Mucosa of descending colon (tissue), 3 donors: Measurements from ENCODE around the gene C4orf17. TPM values are rescaled to one million over a fixed set of nuclear protein-coding genes. Genes with fewer than 3 reads are reported as not detected.

Experiments used
- ATAC-seq: fragments of 200-7000 bp; cut with Tn5 transposase; one replicate; pipeline ENCODE4 v1.9.1; 2020; ENCODE audit warnings: mild to moderate bottlenecking, moderate library complexity
- DNase-seq, 3 donors: peaks; one replicate each; pipeline ENCODE4 v3.0.0-alpha.2; 2020
- H3K36me3 ChIP-seq: fragments of 200-600 bp; one replicate; pipeline ENCODE4 v1.8.0; 2021; ENCODE audit warnings: low read depth, mild to moderate bottlenecking
- H3K4me1 ChIP-seq: fragments of 200-600 bp; one replicate; pipeline ENCODE4 v1.8.0; 2021; ENCODE audit warnings: low read depth, mild to moderate bottlenecking
- H3K4me3 ChIP-seq: fragments of 200-600 bp; one replicate; pipeline ENCODE4 v1.8.0; 2021; ENCODE audit warnings: mild to moderate bottlenecking
- H3K9me3 ChIP-seq: fragments of 200-600 bp; one replicate; pipeline ENCODE4 v1.8.0; 2021; ENCODE audit warnings: mild to moderate bottlenecking
- intact Hi-C, 2 donors: fragments of 100-400 bp; cut with DNase I in 1 of 2; cut with micrococcal nuclease in 1 of 2; formaldehyde crosslinking; loops; one replicate each; pipeline versions ENCODE4 v1.11.0 to v1.11.1; 2022; cut with DNase I, micrococcal nuclease
- total RNA-seq, 3 donors: library from RNA; stranded (reverse); fragmentation: NEBNext Ultra II Directional in 2 of 3; extraction: Animal tissue kit (Norgen Biotek cat#: 25700) in 2 of 3; gene quantifications; one replicate each; pipeline versions ENCODE4 v1.2.1 to v1.2.4, GENCODE V29; 2021 to 2023
- TF ChIP-seq, protein P1 (sequence below): fragments of 200-600 bp; IDR thresholded peaks from one replicate; pipeline ENCODE4 v1.8.0; 2022; ENCODE audit warnings: antibody characterized with exemption, mild to moderate bottlenecking
- donor health status: DM: no; HTN: no; CAD: no; lungs with moderate emphysema.
- donor health status: DM: no; HTN: no; CAD: no.
- donor health status: DM: no; HTN: yes; CAD: no.

C4orf17 gene
- total RNA-seq, 3 donors from 2014 or later, result not detected

DNA sequence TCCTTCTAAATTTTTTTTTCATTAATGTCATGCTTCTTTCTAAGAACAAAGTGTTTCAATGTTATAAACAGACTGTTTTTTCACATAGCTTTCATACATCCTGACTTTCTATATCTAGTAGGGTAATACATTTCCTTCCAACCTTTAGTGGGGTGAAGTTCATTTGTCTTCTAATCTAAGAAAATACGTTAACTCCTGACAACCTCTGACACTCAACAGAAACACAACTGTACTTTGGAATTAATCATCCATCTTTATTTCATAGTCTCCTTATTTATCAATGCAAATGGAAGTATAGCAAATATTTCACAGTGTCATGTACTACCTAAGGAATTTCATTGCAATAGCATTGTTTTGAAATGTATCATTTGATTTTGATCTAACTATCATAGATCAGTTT, 61.1 kb downstream of the C4orf17 start:
- H3K4me1 ChIP-seq, result no peaks in the 10 kb centered on the region

DNA sequence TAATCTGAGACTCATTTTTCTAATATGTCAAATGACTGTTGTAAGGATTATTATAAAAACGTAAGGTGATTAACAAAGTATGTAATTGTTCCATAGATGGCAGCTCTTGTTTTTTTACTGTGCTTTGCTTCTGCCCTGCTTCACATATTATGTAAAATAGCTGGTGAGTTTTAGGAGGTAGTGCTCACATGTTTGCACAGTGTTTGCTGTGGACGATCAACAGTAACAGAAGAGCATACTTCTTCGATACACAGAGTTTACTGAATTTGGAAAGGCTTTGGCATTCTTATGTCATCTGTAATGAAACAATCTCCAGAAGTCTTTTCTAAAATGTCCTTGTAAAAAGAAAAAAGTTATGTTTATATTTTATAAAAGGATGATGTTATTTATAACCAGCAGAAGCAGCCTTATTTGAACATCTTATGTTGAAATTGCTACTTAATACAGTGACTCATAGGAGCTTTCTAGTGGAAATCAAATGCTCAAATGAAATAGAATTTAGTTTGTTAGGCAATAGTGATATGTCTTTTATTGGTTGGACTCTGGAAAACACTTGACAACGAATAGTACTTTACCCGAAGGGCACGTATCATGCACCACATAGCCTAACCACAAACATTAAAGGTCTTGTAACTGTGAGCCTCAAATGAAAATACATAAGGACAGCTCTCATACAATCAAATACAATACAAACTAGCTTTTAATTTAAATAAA, 61.9 kb downstream of the C4orf17 start:
- no peaks in the 10 kb centered on the region for H3K9me3 ChIP-seq
- no peaks in the 10 kb centered on the region for H3K36me3 ChIP-seq
- DNase-seq, result no peak
- no peak overlapping the region for H3K4me3 ChIP-seq
- intact Hi-C loops, result no loop called here
- TF ChIP-seq, protein P1, sequence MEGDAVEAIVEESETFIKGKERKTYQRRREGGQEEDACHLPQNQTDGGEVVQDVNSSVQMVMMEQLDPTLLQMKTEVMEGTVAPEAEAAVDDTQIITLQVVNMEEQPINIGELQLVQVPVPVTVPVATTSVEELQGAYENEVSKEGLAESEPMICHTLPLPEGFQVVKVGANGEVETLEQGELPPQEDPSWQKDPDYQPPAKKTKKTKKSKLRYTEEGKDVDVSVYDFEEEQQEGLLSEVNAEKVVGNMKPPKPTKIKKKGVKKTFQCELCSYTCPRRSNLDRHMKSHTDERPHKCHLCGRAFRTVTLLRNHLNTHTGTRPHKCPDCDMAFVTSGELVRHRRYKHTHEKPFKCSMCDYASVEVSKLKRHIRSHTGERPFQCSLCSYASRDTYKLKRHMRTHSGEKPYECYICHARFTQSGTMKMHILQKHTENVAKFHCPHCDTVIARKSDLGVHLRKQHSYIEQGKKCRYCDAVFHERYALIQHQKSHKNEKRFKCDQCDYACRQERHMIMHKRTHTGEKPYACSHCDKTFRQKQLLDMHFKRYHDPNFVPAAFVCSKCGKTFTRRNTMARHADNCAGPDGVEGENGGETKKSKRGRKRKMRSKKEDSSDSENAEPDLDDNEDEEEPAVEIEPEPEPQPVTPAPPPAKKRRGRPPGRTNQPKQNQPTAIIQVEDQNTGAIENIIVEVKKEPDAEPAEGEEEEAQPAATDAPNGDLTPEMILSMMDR, result no peak
- no peaks in the 10 kb centered on the region for H3K4me1 ChIP-seq
- ATAC-seq, result no peak

More for the DNA sequence above, 61.1 kb downstream of the C4orf17 start:
- intact Hi-C loops, result no loop called here
- ATAC-seq (no peak), DNase-seq (no peak)
- Histone ChIP-seq H3K4me3 (no peak overlapping the region), H3K9me3 (no peaks in the 10 kb centered on the region), H3K36me3 (no peaks in the 10 kb centered on the region)
- TF ChIP-seq, protein P1, result no peak

DNA sequence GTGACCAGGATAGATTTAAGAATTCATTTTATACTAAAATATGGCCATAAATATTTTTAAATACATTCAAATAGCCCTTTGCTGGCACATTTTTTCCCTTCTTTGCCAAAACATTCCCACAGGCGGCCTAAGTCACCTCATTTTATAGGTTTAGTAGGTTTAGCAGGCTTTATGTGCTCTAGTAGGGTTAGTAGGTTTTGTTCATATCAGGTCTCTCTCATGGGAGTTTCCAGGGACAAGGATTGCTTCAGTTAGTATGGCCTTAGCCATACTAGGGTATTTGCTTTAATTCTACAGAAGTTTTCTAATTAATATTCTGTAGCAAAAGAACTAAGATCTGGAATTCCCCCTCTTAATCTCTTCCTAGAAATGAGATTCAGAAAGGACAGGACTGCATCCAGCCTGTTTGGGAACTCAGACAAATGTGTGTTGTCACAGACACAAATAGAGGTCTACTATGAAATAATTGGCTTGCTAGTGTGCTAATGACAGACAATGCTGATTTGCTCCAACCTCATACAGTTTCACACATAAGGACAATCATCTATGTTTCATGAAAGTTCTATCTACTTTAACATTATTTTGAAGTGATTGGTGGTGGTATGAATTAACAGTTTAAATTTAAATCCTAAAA, 63.0 kb downstream of the C4orf17 start:
- TF ChIP-seq, protein P1, result no peak
- no peak overlapping the region for H3K4me3 ChIP-seq
- ATAC-seq (no peak), DNase-seq (no peak)
- no peaks in the 10 kb centered on the region for H3K36me3 ChIP-seq
- H3K4me1 ChIP-seq, result peaks cover 8% of the 10 kb centered on the region
- H3K9me3 ChIP-seq, result no peaks in the 10 kb centered on the region
- intact Hi-C loops, result no loop called here

DNA sequence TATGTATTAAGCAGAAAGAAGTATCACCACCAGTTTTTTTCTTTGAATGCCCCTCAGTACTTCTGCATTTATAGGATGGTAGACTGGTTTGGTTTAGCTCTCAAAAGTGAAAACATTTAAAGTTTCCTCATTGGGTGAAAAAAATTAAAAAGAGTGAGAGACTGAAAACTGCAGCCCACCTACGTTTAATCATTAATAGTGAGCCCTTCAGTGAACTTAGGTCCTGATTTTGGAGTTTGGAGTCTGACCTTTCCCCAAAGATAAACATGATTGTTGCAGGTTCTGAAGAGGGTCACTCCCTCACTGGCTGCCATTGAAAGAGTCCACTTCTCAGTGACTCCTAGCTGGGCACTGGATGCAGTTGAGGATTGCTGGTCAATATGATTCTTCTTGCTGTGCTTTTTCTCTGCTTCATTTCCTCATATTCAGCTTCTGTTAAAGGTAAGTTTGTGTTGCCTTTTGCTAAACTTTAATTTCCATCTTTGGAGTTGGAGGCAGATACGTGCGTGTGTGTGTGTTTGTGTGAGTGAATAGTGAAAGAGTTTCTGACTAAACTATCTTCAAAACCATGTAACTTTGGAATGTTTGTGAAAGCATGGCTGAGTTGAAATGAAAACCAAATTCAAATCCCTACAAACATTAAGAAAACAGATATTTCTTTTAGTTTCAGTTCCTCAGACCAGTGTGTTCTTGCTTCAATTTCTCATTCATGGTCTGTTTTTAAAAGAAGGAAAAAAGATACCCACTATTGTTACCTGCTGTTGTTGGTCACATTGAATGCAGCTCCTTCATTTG, 63.9 kb downstream of the C4orf17 start, which contains the start of gene MTTP:
TSS of gene MTTP (plus strand) at position 295 of the 795 bp plus-strand sequence. CDS start at position 381, 86 bp downstream.
- H3K9me3 ChIP-seq, result no peaks in the 10 kb centered on the region
- TF ChIP-seq, protein P1, result no peak
- no peak for DNase-seq
- H3K36me3 ChIP-seq, result no peaks in the 10 kb centered on the region
- H3K4me1 ChIP-seq, result peaks cover 14% of the 10 kb centered on the region
- intact Hi-C loops, result no loop called here
- H3K4me3 ChIP-seq, result no peak within 1 kb of the TSS
- no peak for ATAC-seq

DNA sequence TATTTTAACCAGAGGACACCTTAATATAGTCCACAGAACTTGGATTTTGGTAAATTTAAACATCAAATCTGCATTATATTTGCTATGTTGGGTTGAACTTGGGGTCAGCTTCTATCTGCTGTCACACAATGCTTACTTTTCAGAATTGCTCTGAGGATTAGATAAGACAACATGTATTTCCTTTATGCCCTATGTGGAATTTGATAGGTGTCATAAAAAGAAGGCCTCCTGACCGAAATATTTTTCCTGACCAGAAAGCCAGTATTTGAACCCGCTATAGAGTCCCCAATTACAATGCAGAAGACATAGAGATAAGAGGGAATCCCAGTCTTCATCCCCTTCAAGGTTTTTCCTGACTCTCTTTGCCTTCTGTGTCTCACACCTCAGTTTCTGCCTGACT, 67.9 kb downstream of the C4orf17 start:
- ATAC-seq (peak; percentile 74), DNase-seq (no peak)
- TF ChIP-seq, protein P1, result no peak
- H3K36me3 ChIP-seq, result no peaks in the 10 kb centered on the region
- H3K4me3 ChIP-seq, result no peak overlapping the region
- peaks cover 14% of the 10 kb centered on the region for H3K4me1 ChIP-seq
- H3K9me3 ChIP-seq, result no peaks in the 10 kb centered on the region
- intact Hi-C loops, result no loop called here
